H1 (cell line): ENCODE results near the gene ASCC2. TPM values are rescaled to one million over a fixed set of nuclear protein-coding genes. Genes with fewer than 3 reads are reported as not detected.

Experiments used
- KDM4A ChIP-seq: IDR thresholded peaks from one replicate; pipeline ENCODE4 v1.7.1; 2012; ENCODE audit warnings: low read depth, mild to moderate bottlenecking, moderate library complexity, low read length, inconsistent platforms; ENCODE audit not compliant: severe bottlenecking
- SIX5 ChIP-seq: IDR thresholded peaks from 2 replicates; pipeline ENCODE4 v1.6.1; 2011; ENCODE audit warnings: mild to moderate bottlenecking, low read depth, low read length
- polyA plus RNA-seq, 7 experiments: library from polyadenylated mRNA; depleted of rRNA in 3 of 7; stranded (reverse) in 5 of 7; unstranded in 2 of 7; fragments of >200 nt in 5 of 7; fragments of 200-250 nt in 2 of 7; gene quantifications; 1 replicate in 5 of 7; 2 replicates in 1 of 7; 4 replicates in 1 of 7; pipeline versions ENCODE4 v1.2.1 to v1.2.3, GENCODE V29; 2011 to 2013; ENCODE audit warnings: missing spikeins in 2 of 7, mixed read lengths in 2 of 7
- total RNA-seq: library from RNA; stranded (reverse); fragmentation: NEBNext Ultra II Directional; extraction: Animal tissue kit (Norgen Biotek cat#: 25700); gene quantifications from 2 replicates; pipeline ENCODE4 v1.2.1, GENCODE V29; 2021

Gene ASCC2
- total and polyA plus RNA-seq, 2 of the 8 experiments (the other 6 are each of a cell fraction or from before 2014, with no cell fraction given), result 35.0 to 35.8 TPM

DNA sequence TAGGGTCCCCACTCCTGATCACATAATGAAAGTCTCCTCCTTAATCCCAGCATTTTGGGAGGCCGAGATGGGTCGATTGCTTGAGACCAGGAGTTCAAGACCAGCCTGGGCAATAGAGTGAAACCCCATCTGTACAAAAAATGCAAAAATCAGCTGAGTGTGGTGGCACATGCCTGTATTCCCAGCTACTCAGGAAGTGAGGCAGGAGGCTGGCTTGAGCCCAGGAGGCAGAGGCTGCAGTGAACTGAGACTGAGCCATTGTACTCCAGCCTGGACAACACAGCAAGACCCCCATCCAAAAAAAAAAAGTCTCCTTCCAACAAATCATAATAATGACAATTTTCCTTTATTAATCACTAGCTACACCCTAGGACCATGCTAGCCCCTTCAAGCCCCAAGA lies 86.4 kb downstream of the ASCC2 start (continued):
- TF ChIP-seq KDM4A (no peak), SIX5 (no peak)
